GM06990 (cell line): ENCODE measurements around the gene CYP2B6.

Experiments
- DNase-seq: peaks from one replicate; pipeline ENCODE4 v3.0.0-alpha.2; 2011; ENCODE audit not compliant: insufficient read length; ENCODE audit errors: extremely low read depth
- H3K27me3 ChIP-seq: replicated peaks from 2 replicates; pipeline ENCODE4 v1.6.0; 2011; ENCODE audit warnings: low read length; ENCODE audit not compliant: control insufficient read depth, insufficient read depth
- H3K36me3 ChIP-seq: 2 replicates; pipeline ENCODE4 v1.5.1; 2011; ENCODE audit warnings: low read length; ENCODE audit not compliant: control insufficient read depth, insufficient read depth
- H3K4me3 ChIP-seq: replicated peaks from 2 replicates; pipeline ENCODE4 v1.5.1; 2011; ENCODE audit warnings: low read depth, mild to moderate bottlenecking, control low read depth, low read length
- TF ChIP-seq, protein P1 (sequence below): IDR thresholded peaks from 2 replicates; pipeline ENCODE4 v1.5.1; 2011; ENCODE audit warnings: low read length, control low read depth, mild to moderate bottlenecking, inconsistent platforms; ENCODE audit not compliant: insufficient read depth, poor library complexity, severe bottlenecking

Gene CYP2B6

GRCh38 chr19:41013359-41013758 is 22.3 kb downstream of the CYP2B6 start:
- no peaks in the 10 kb centered on the region for H3K36me3 ChIP-seq
- TF ChIP-seq, protein P1, sequence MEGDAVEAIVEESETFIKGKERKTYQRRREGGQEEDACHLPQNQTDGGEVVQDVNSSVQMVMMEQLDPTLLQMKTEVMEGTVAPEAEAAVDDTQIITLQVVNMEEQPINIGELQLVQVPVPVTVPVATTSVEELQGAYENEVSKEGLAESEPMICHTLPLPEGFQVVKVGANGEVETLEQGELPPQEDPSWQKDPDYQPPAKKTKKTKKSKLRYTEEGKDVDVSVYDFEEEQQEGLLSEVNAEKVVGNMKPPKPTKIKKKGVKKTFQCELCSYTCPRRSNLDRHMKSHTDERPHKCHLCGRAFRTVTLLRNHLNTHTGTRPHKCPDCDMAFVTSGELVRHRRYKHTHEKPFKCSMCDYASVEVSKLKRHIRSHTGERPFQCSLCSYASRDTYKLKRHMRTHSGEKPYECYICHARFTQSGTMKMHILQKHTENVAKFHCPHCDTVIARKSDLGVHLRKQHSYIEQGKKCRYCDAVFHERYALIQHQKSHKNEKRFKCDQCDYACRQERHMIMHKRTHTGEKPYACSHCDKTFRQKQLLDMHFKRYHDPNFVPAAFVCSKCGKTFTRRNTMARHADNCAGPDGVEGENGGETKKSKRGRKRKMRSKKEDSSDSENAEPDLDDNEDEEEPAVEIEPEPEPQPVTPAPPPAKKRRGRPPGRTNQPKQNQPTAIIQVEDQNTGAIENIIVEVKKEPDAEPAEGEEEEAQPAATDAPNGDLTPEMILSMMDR, result no peak
- no peak for DNase-seq
- H3K27me3 ChIP-seq, result peaks cover 1% of the 10 kb centered on the region
- H3K4me3 ChIP-seq, result no peak overlapping the region

- TF ChIP-seq, protein P1, result no peak
- no peak for DNase-seq
- H3K36me3 ChIP-seq, result no peaks in the 10 kb centered on the region
- H3K4me3 ChIP-seq, result no peak overlapping the region
- H3K27me3 ChIP-seq, result peaks cover 1% of the 10 kb centered on the region
Observed at GRCh38 chr19:41014643-41015042, 23.6 kb downstream of the CYP2B6 start.

GRCh38 chr19:41016488-41017071 is 25.5 kb downstream of the CYP2B6 start:
- DNase-seq, result no peak
- Histone ChIP-seq H3K27me3 (no peaks in the 10 kb centered on the region), H3K36me3 (no peaks in the 10 kb centered on the region), H3K4me3 (no peak overlapping the region)
- TF ChIP-seq, protein P1, result no peak

DNA sequence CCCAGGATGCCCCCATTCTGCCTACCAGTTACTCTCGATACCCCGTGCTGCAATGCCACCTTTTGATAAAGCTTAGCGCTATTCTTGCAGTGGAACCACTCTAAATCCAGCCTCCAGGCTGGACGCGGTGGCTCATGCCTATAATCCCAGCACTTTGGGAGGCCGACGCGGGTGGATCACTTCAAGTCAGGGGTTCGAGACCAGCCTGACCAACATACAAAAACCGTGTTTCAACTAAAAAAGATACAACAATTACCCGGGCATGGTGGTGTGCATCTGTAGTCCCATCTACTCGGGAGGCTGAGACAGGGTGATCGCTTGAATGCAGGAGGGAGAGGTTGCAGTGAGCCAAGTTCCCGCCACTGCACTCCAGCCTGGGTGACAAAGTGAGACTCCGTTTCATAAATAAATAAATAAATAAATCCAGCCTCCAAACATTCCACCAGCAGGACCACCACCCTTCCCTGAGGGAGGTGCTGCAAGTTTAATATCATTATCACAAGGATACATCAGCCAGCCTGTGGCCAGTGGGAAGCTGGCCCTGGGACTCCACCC is 27.7 kb downstream of the CYP2B6 start:
- Histone ChIP-seq H3K27me3 (no peaks in the 10 kb centered on the region), H3K4me3 (no peak overlapping the region), H3K36me3 (no peaks in the 10 kb centered on the region)
- TF ChIP-seq, protein P1, result no peak
- DNase-seq, result no peak

- Histone ChIP-seq H3K36me3 (no peaks in the 10 kb centered on the region), H3K27me3 (no peaks in the 10 kb centered on the region), H3K4me3 (no peak overlapping the region)
- DNase-seq, result no peak
- TF ChIP-seq, protein P1, result no peak
Observed at GRCh38 chr19:41019346-41019745, 28.3 kb downstream of the CYP2B6 start.

DNA sequence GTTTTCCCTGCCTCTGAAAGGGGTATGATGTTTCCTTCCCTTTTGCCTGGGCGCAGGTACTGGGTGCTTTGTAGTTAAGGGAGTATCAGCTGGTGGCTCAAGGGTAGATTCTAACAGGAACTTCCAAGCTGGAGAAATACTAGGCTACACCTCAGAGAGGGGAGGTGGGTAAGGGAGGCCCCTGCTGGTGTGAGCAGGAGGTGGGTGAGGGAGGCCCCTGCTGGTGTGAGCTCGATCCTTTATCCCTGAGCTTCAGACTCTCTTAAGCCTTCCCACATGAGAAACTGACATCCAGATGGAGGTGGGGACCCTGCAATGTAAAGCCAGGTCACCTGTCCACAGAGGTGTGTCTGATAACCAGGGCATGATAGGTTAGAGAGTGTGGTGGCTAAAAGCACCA is 32.1 kb downstream of the CYP2B6 start:
- no peaks in the 10 kb centered on the region for H3K36me3 ChIP-seq
- TF ChIP-seq, protein P1, result no peak
- H3K4me3 ChIP-seq, result no peak overlapping the region
- no peaks in the 10 kb centered on the region for H3K27me3 ChIP-seq
- no peak for DNase-seq
